Right lobe of liver (tissue), 4 donors: Measurements from ENCODE around the gene SCN8A.

ENCODE experiments used
- POLR2A ChIP-seq: fragments of 450-650 bp; IDR thresholded peaks from one replicate; pipeline ENCODE4 v1.6.1; 2017; ENCODE audit warnings: antibody characterized with exemption, mild to moderate bottlenecking
- TF ChIP-seq, protein P1 (sequence below), 4 donors: fragments of 200-600 bp in 3 of 4; fragments of 450-650 bp in 1 of 4; IDR thresholded peaks; one replicate each; pipeline versions ENCODE4 v1.5.1 to v1.8.0; 2016 to 2022; ENCODE audit warnings: antibody characterized with exemption in 4 of 4, mild to moderate bottlenecking in 2 of 4
- donor health status: DM: no; HTN: no; CAD: no.
- donor health status: DM: no; HTN: no; CAD: no.
- donor health status: DM: no; HTN: yes; CAD: no.

DNA sequence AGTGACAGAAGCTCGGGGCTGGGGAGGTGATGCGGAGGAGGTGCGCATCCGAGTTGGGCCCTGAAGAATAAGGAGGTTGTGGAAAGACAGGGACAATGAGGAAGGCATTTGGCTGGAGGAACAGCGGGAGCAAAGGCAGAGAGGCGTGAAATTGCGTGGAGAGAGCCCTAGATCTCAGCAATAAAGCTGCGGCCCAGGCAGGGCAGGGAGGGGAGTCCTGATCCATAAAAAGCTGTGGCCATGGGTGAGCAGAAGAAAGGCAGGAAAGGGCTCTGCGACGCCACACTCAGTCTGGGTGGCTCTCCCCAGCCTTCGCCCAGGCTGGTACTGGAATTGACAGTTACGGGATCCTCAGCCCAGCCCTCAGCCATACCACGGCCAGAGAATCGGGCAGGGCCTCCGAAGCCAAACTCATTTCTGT is 255.2 kb downstream of the SCN8A start:
- TF ChIP-seq, protein P1, sequence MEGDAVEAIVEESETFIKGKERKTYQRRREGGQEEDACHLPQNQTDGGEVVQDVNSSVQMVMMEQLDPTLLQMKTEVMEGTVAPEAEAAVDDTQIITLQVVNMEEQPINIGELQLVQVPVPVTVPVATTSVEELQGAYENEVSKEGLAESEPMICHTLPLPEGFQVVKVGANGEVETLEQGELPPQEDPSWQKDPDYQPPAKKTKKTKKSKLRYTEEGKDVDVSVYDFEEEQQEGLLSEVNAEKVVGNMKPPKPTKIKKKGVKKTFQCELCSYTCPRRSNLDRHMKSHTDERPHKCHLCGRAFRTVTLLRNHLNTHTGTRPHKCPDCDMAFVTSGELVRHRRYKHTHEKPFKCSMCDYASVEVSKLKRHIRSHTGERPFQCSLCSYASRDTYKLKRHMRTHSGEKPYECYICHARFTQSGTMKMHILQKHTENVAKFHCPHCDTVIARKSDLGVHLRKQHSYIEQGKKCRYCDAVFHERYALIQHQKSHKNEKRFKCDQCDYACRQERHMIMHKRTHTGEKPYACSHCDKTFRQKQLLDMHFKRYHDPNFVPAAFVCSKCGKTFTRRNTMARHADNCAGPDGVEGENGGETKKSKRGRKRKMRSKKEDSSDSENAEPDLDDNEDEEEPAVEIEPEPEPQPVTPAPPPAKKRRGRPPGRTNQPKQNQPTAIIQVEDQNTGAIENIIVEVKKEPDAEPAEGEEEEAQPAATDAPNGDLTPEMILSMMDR (IDR thresholded peaks at IDR 0.05) = no peak
- TF ChIP-seq POLR2A = no peak
